SK-N-SH treated with all-trans-retinoic acid at 6 μM for 48 hours (cell line): ENCODE measurements around the gene ITM2B.

Source experiments
- ISL1 ChIP-seq: fragments of 250-450 bp; sonication (Bioruptor Pico); IDR thresholded peaks from 2 replicates; pipeline ENCODE4 v2.1.2; 2022; ENCODE audit warnings: mild to moderate bottlenecking, moderate library complexity
- SNAI2 ChIP-seq: fragments of 250-450 bp; sonication (Bioruptor Pico); IDR thresholded peaks from 2 replicates; pipeline ENCODE4 v1.5.0; 2020; ENCODE audit warnings: mild to moderate bottlenecking, moderate library complexity

DNA sequence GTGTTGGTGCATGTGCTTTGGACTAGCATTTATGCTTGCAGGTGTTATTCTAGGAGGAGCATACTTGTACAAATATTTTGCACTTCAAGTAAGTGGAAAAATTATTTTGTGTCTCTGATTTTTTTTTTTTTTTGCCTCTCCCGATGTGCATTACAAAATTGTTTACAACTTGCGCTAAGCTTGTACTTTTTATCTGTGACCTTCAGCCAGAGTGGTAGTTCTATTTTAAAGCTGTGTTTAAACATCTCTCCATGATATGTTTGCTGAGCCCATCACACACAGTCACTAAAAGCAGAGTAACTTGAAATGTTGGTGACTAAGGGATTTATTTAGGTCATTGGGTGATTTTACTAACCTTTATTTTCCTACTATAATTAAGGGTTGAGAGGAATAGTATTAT is 20.8 kb downstream of the ITM2B start:
- TF ChIP-seq SNAI2 (no peak), ISL1 (CRISPR knock-in tag) (no peak)
